ENCODE data around the gene NCK2. TPM values are rescaled to one million over a fixed set of nuclear protein-coding genes. Genes with fewer than 3 reads are reported as not detected.

NCK2 gene
- total and polyA plus RNA-seq, 2 of the 4 experiments (the other 2 are of a cell fraction) = 15.8 to 22.2 TPM

GRCh38 chr2:105732955-105733607, 11.6 kb upstream of the NCK2 start:
- Histone ChIP-seq H4K91ac (ENCODE audit: insufficient read depth, low read depth, low read length) (no peak overlapping the region), H2BK15ac (ENCODE audit: low read depth, low read length) (no peak overlapping the region), H3K18ac (ENCODE audit: low read depth, low read length) (no peak overlapping the region), H3K4me1 (ENCODE audit: control insufficient read depth, insufficient read depth, low read length) (no peaks in the 10 kb centered on the region), H2BK5ac (ENCODE audit: low read depth, low read length, poor library complexity, severe bottlenecking) (no peak overlapping the region), H3K79me1 (ENCODE audit: low read depth in 1 of 2, low read length in 2 of 2) (no peaks in the 10 kb centered on the region), H4K8ac (ENCODE audit: low read depth in 2 of 2, low read length in 2 of 2) (no peak overlapping the region), H3K27me3 (ENCODE audit: control insufficient read depth, insufficient read depth, low read length) (peaks cover 9% of the 10 kb centered on the region), H3K9me3 (ENCODE audit: control insufficient read depth, insufficient read depth, low read length) (no peaks in the 10 kb centered on the region; the same call in 1 of the 2 replicates), H3K36me3 (ENCODE audit: control insufficient read depth, insufficient read depth, low read length) (no peaks in the 10 kb centered on the region), H2BK20ac (ENCODE audit: low read depth, low read length) (no peak overlapping the region), H3K9me1 (ENCODE audit: insufficient read depth, low read length) (0 out of 2 replicates have a peak, but pooled peaks cover 2% of the 10 kb centered on the region), H2AFZ (replicated peaks; ENCODE audit: low read length, poor library complexity) (no peak overlapping the region), H3K9ac (ENCODE audit: low read depth, low read length) (no peak overlapping the region), H3K4ac (ENCODE audit: low read depth, low read length) (no peak overlapping the region), H3K4me3 (ENCODE audit: insufficient read depth, low read depth, low read length) (no peak overlapping the region), H2BK120ac (ENCODE audit: low read depth, low read length) (no peak overlapping the region), H3K4me2 (ENCODE audit: low read depth, low read length) (no peak overlapping the region), H4K20me1 (ENCODE audit: insufficient read depth, low read length) (no peaks in the 10 kb centered on the region), H3K27ac (ENCODE audit: insufficient read depth, low read length) (no peak overlapping the region), H4K5ac (ENCODE audit: low read depth, low read length) (no peak overlapping the region), H2AK5ac (ENCODE audit: low read depth, low read length) (no peak overlapping the region), H2AK9ac (replicated peaks; ENCODE audit: low read depth, low read length, poor library complexity) (no peak overlapping the region), H3K23ac (ENCODE audit: low read depth, low read length) (no peak overlapping the region), H3K56ac (ENCODE audit: extremely low read depth, insufficient read depth, low read length) (no peak overlapping the region), H3K14ac (replicated peaks; ENCODE audit: low read depth, low read length) (no peak overlapping the region)
- DNase-seq (no peak), ATAC-seq (ENCODE audit: low read depth) (no peak)
- intact Hi-C loops (cut with micrococcal nuclease) = no loop called here
- CTCF ChIA-PET = no interaction called here
- dilution Hi-C loops (cut with HindIII; ENCODE audit: low sequenced_read_pairs, unreplicated experiment) = no loop called here
- no TSS peak for BruUV-seq (replicated peaks)
- TF ChIP-seq CEBPB (IDR thresholded peaks at IDR 0.05; ENCODE audit: low read depth, low read length) (no peak), CHD1 (IDR thresholded peaks at IDR 0.05; ENCODE audit: low read depth, low read length) (no peak), RAD21 (IDR thresholded peaks at IDR 0.05; ENCODE audit: low read length) (no peak), MAFK (IDR thresholded peaks at IDR 0.05; ENCODE audit: low read depth, low read length) (no peak), MXI1 (IDR thresholded peaks at IDR 0.05; ENCODE audit: borderline replicate concordance, low read depth, low read length) (no peak), POLR2A (IDR thresholded peaks at IDR 0.05; ENCODE audit: low read depth, low read length) (no peak), SMC3 (IDR thresholded peaks at IDR 0.05; ENCODE audit: low read depth, low read length) (no peak), ELK1 (IDR thresholded peaks at IDR 0.05; ENCODE audit: borderline replicate concordance, low read depth, low read length) (no peak), NFE2L2 (IDR thresholded peaks at IDR 0.05; ENCODE audit: low read depth, low read length) (no peak), MAZ (IDR thresholded peaks at IDR 0.05; ENCODE audit: borderline replicate concordance, low read depth, low read length) (no peak), FOS (IDR thresholded peaks at IDR 0.05; ENCODE audit: low read depth, low read length) (no peak), BHLHE40 (IDR thresholded peaks at IDR 0.05; ENCODE audit: low read depth, low read length) (no peak), RFX5 (IDR thresholded peaks at IDR 0.05; ENCODE audit: low read depth, low read length) (no peak), RCOR1 (IDR thresholded peaks at IDR 0.05; ENCODE audit: insufficient replicate concordance, low read length) (no peak)
- TF ChIP-seq, protein P1, sequence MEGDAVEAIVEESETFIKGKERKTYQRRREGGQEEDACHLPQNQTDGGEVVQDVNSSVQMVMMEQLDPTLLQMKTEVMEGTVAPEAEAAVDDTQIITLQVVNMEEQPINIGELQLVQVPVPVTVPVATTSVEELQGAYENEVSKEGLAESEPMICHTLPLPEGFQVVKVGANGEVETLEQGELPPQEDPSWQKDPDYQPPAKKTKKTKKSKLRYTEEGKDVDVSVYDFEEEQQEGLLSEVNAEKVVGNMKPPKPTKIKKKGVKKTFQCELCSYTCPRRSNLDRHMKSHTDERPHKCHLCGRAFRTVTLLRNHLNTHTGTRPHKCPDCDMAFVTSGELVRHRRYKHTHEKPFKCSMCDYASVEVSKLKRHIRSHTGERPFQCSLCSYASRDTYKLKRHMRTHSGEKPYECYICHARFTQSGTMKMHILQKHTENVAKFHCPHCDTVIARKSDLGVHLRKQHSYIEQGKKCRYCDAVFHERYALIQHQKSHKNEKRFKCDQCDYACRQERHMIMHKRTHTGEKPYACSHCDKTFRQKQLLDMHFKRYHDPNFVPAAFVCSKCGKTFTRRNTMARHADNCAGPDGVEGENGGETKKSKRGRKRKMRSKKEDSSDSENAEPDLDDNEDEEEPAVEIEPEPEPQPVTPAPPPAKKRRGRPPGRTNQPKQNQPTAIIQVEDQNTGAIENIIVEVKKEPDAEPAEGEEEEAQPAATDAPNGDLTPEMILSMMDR (conservative IDR thresholded peaks at IDR 0.05; ENCODE audit: low read depth, low read length) = no peak
- TF ChIP-seq, protein P2, sequence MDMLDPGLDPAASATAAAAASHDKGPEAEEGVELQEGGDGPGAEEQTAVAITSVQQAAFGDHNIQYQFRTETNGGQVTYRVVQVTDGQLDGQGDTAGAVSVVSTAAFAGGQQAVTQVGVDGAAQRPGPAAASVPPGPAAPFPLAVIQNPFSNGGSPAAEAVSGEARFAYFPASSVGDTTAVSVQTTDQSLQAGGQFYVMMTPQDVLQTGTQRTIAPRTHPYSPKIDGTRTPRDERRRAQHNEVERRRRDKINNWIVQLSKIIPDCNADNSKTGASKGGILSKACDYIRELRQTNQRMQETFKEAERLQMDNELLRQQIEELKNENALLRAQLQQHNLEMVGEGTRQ (IDR thresholded peaks at IDR 0.05; ENCODE audit: low read depth, low read length) = no peak
- POLR2A ChIA-PET (ENCODE audit: unreplicated experiment) = no interaction called here
- no CpG with 5 or more reads among the region's 6 CpGs for WGBS, 2 experiments (ENCODE audit: extremely low coverage in 2 of 2, insufficient read length in 1 of 2)
- in situ Hi-C loops (cut with MboI; ENCODE audit: low sequenced_read_pairs) = no loop called here

Data from IMR-90 (cell line).